Kidney (tissue), 14 donors: Measurements from ENCODE around the gene RXFP3. TPM values are rescaled to one million over a fixed set of nuclear protein-coding genes. Genes with fewer than 3 reads are reported as not detected.
"Not testable (repeated sequence)": the region's sequence is repeated elsewhere in the genome, so short reads cannot be mapped to it uniquely, and the experiment has no call there.

Experiments
- DNase-seq, 5 donors: peaks; one replicate each; pipeline ENCODE4 v3.0.0-alpha.2; 2013 to 2020
- FAIRE-seq: peaks from 2 replicates; lab custom pipeline; 2012; peaks lifted over from hg19 to GRCh38; lab: Jason Lieb, UNC
- H3K27ac ChIP-seq, 2 donors: one replicate each; pipeline ENCODE4 v1.7.0; 2013; ENCODE audit warnings: low read depth in 2 of 2, low read length in 2 of 2, inconsistent platforms in 1 of 2
- H3K27me3 ChIP-seq: one replicate; pipeline ENCODE4 v1.7.1; 2013; ENCODE audit warnings: low read length, inconsistent platforms; ENCODE audit not compliant: control insufficient read depth, insufficient read depth
- H3K36me3 ChIP-seq, 3 donors: one replicate each; pipeline versions ENCODE4 v1.7.0 to v1.7.1; 2013; ENCODE audit warnings: low read length in 3 of 3, control low read depth in 1 of 3, inconsistent platforms in 1 of 3; ENCODE audit not compliant: insufficient read depth in 3 of 3, control insufficient read depth in 2 of 3
- H3K4me1 ChIP-seq, 3 donors: one replicate each; pipeline versions ENCODE4 v1.7.0 to v1.7.1; 2013; ENCODE audit warnings: low read length in 3 of 3, inconsistent platforms in 1 of 3, low read depth in 1 of 3; ENCODE audit not compliant: control insufficient read depth in 2 of 3, insufficient read depth in 2 of 3
- H3K4me3 ChIP-seq, 3 donors: one replicate each; pipeline versions ENCODE4 v1.7.0 to v1.8.1; 2013; ENCODE audit warnings: low read length in 3 of 3, control low read depth in 1 of 3, inconsistent platforms in 1 of 3
- H3K9ac ChIP-seq, 3 donors: one replicate each; pipeline versions ENCODE4 v1.7.0 to v1.7.1; 2013; ENCODE audit warnings: low read length in 3 of 3, control low read depth in 1 of 3, inconsistent platforms in 1 of 3
- H3K9me3 ChIP-seq, 3 donors: one replicate each; pipeline versions ENCODE4 v1.7.0 to v1.7.1; 2013; ENCODE audit warnings: low read length in 3 of 3, control low read depth in 1 of 3, inconsistent platforms in 1 of 3; ENCODE audit not compliant: control insufficient read depth in 2 of 3, insufficient read depth in 1 of 3
- CTCF ChIP-seq: IDR thresholded peaks from 3 replicates; pipeline ENCODE4 v1.5.1; 2012; ENCODE audit warnings: mild to moderate bottlenecking, moderate library complexity, borderline replicate concordance; ENCODE audit not compliant: insufficient read depth; ENCODE audit errors: extremely low read depth
- intact Hi-C: fragments of 100-400 bp; cut with DNase I; formaldehyde crosslinking; loops from one replicate; pipeline ENCODE4 v1.11.1; 2022
- polyA plus RNA-seq: library from polyadenylated mRNA; stranded (reverse); fragments of 350-450 nt; fragmentation: Illumina TruSeq; extraction: RNeasy Lipid Tissue Mini Kit (QIAGEN cat#74804); gene quantifications from one replicate; pipeline ENCODE4 v1.2.3, GENCODE V29; 2014; ENCODE audit warnings: low read depth, low replicate concordance; ENCODE audit not compliant: insufficient read depth
- total RNA-seq: library from RNA; stranded (reverse); fragmentation: NEBNext Ultra II Directional; extraction: Animal tissue kit (Norgen Biotek cat#: 25700); gene quantifications from one replicate; pipeline ENCODE4 v1.2.1, GENCODE V29; 2021
- donor health status: control.
- donor health status: control.
- donor health status: control.
- donor health status: control.
- donor health status: control.
- donor health status: DM: yes; HTN: yes; CAD: no.
- donor health status: Normal renal cell carcinoma (clear cell type).

Gene RXFP3
- total and polyA plus RNA-seq, 2 donors from 2014 or later = not detected

GRCh38 chr5:33944543-33945132 lies 8.5 kb downstream of the RXFP3 start:
- no peaks in the 10 kb centered on the region for H3K36me3 ChIP-seq
- no peak for DNase-seq
- peaks cover 7% of the 10 kb centered on the region for H3K27me3 ChIP-seq
- H3K4me1 ChIP-seq = no peaks in the 10 kb centered on the region
- no peak overlapping the region for H3K9ac ChIP-seq
- no peak overlapping the region for H3K27ac ChIP-seq
- H3K4me3 ChIP-seq = no peak overlapping the region
- H3K9me3 ChIP-seq = no peaks in the 10 kb centered on the region
- FAIRE-seq = no peak
- intact Hi-C loops = no loop called here
- no peak for TF ChIP-seq CTCF

GRCh38 chr5:33952175-33952574 lies 16.0 kb downstream of the RXFP3 start:
- H3K36me3 ChIP-seq, H3K27me3 ChIP-seq, DNase-seq, FAIRE-seq, H3K9me3 ChIP-seq, H3K4me3 ChIP-seq, H3K27ac ChIP-seq, intact Hi-C loops, H3K9ac ChIP-seq, H3K4me1 ChIP-seq: not testable (repeated sequence)

GRCh38 chr5:33957577-33958150 lies 21.5 kb downstream of the RXFP3 start:
- Histone ChIP-seq H3K27ac (no peak overlapping the region), H3K36me3 (no peaks in the 10 kb centered on the region), H3K27me3 (no peaks in the 10 kb centered on the region), H3K4me3 (no peak overlapping the region), H3K9ac (no peak overlapping the region), H3K9me3 (peaks cover 0 to 9% (median 0%) of the 10 kb centered on the region in 3 donors), H3K4me1 (no peaks in the 10 kb centered on the region)
- DNase-seq (no peak), FAIRE-seq (no peak)
- intact Hi-C loops = no loop called here
- TF ChIP-seq CTCF = no peak

- H3K36me3 ChIP-seq = no peaks in the 10 kb centered on the region
- H3K4me3 ChIP-seq = no peak overlapping the region
- no peak overlapping the region for H3K27ac ChIP-seq
- TF ChIP-seq CTCF = no peak
- peaks cover 0 to 9% (median 0%) of the 10 kb centered on the region in 3 donors for H3K9me3 ChIP-seq
- FAIRE-seq = no peak
- intact Hi-C loops = no loop called here
- no peaks in the 10 kb centered on the region for H3K4me1 ChIP-seq
- H3K27me3 ChIP-seq = no peaks in the 10 kb centered on the region
- no peak for DNase-seq
- no peak overlapping the region for H3K9ac ChIP-seq
Observed at GRCh38 chr5:33958176-33958575, 22.0 kb downstream of the RXFP3 start.
